Type B pancreatic cell (in vitro differentiated cells): ENCODE results near the gene AMMECR1L. TPM values are rescaled to one million over a fixed set of nuclear protein-coding genes. Genes with fewer than 3 reads are reported as not detected.
A peak's percentile ranks its signal among the peaks of the same experiment; 100 is the strongest.

ENCODE experiments used
- DNase-seq: peaks from one replicate; pipeline ENCODE4 v3.0.0; 2021; ENCODE audit warnings: mixed read lengths; ENCODE audit not compliant: unreplicated experiment; ENCODE audit errors: extremely low spot score
- H3K27ac Mint-ChIP-seq: 2 replicates; pipeline ENCODE4 v1.8.0; 2021; ENCODE audit warnings: mild to moderate bottlenecking, mixed read lengths
- H3K27me3 Mint-ChIP-seq: 2 replicates; pipeline ENCODE4 v1.8.0; 2021; ENCODE audit warnings: mixed read lengths
- H3K36me3 Mint-ChIP-seq: 2 replicates; pipeline ENCODE4 v1.8.0; 2021; ENCODE audit warnings: mixed read lengths
- H3K4me1 Mint-ChIP-seq: one replicate; pipeline ENCODE4 v1.8.0; 2021; ENCODE audit warnings: mixed read lengths; ENCODE audit not compliant: unreplicated experiment
- H3K4me3 Mint-ChIP-seq: 2 replicates; pipeline ENCODE4 v1.8.0; 2021; ENCODE audit warnings: mild to moderate bottlenecking, mixed read lengths
- H3K9me3 Mint-ChIP-seq: 2 replicates; pipeline ENCODE4 v1.8.0; 2021; ENCODE audit warnings: mixed read lengths
- total RNA-seq: library from RNA; stranded (reverse); gene quantifications from 2 replicates; pipeline ENCODE4 v1.2.1, GENCODE V29; 2021; ENCODE audit warnings: low replicate concordance
- TF ChIP-seq, protein P1 (sequence below): fragments of 200-600 bp; sonication (generic); conservative IDR thresholded peaks from 2 replicates; pipeline ENCODE4 v1.5.0; 2021; ENCODE audit warnings: antibody characterized with exemption, mild to moderate bottlenecking

AMMECR1L gene
- total RNA-seq, 1 donor from 2014 or later, result 21.9 TPM

DNA sequence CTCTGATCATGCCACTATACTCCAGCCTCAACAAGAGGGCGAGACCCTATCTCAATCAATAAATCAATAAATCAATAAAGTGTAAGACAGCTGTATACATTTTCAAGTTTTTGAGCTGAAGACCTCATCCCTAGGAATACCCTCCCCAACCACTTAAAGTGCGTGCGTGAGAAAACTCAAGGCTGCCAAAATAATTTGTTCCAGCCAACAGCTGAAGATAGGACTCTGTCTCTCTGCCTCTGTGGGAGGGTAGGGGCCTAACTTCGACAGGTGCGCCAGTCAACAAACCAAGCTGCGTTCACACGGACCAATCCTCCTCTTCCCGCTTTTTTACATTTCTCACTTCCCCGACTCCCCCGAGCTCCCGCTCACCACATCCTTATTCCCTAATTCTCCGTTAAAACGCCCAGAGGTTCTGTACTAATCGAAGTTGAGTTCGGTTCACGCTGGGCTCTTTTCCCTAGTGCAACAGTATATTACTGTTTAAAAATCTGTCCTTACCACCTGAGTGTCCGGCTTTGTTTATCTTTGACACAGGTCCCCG is 28.4 kb downstream of the AMMECR1L start:
- H3K4me1 Mint-ChIP-seq, result peaks cover 31% of the 10 kb centered on the region

GRCh38 chr2:127853671-127854070 is 32.1 kb downstream of the AMMECR1L start:
- H3K27ac Mint-ChIP-seq, result no peak overlapping the region
- H3K36me3 Mint-ChIP-seq, result peaks cover 20% of the 10 kb centered on the region
- no peak overlapping the region for H3K4me3 Mint-ChIP-seq
- no peaks in the 10 kb centered on the region for H3K9me3 Mint-ChIP-seq
- TF ChIP-seq, protein P1, sequence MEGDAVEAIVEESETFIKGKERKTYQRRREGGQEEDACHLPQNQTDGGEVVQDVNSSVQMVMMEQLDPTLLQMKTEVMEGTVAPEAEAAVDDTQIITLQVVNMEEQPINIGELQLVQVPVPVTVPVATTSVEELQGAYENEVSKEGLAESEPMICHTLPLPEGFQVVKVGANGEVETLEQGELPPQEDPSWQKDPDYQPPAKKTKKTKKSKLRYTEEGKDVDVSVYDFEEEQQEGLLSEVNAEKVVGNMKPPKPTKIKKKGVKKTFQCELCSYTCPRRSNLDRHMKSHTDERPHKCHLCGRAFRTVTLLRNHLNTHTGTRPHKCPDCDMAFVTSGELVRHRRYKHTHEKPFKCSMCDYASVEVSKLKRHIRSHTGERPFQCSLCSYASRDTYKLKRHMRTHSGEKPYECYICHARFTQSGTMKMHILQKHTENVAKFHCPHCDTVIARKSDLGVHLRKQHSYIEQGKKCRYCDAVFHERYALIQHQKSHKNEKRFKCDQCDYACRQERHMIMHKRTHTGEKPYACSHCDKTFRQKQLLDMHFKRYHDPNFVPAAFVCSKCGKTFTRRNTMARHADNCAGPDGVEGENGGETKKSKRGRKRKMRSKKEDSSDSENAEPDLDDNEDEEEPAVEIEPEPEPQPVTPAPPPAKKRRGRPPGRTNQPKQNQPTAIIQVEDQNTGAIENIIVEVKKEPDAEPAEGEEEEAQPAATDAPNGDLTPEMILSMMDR, result no peak
- H3K4me1 Mint-ChIP-seq, result peaks cover 16% of the 10 kb centered on the region
- H3K27me3 Mint-ChIP-seq, result no peaks in the 10 kb centered on the region
- DNase-seq, result no peak

More for the DNA sequence above, 28.4 kb downstream of the AMMECR1L start:
- DNase-seq, result no peak
- no peaks in the 10 kb centered on the region for H3K9me3 Mint-ChIP-seq
- H3K36me3 Mint-ChIP-seq, result peaks cover 4% of the 10 kb centered on the region
- peak overlapping the region; percentile 81 for H3K27ac Mint-ChIP-seq
- H3K27me3 Mint-ChIP-seq, result no peaks in the 10 kb centered on the region
- TF ChIP-seq, protein P1, result no peak
- H3K4me3 Mint-ChIP-seq, result peak overlapping the region; percentile 93

GRCh38 chr2:127852388-127852787 is 33.4 kb downstream of the AMMECR1L start:
- no peak for DNase-seq
- Mint-ChIP-seq H3K27ac (no peak overlapping the region), H3K4me1 (peaks cover 13% of the 10 kb centered on the region), H3K27me3 (no peaks in the 10 kb centered on the region), H3K36me3 (peaks cover 23% of the 10 kb centered on the region), H3K9me3 (no peaks in the 10 kb centered on the region), H3K4me3 (no peak overlapping the region)
- TF ChIP-seq, protein P1, result no peak

- TF ChIP-seq, protein P1, result no peak
- Mint-ChIP-seq H3K27ac (no peak overlapping the region), H3K36me3 (peaks cover 37% of the 10 kb centered on the region), H3K4me3 (no peak overlapping the region), H3K9me3 (no peaks in the 10 kb centered on the region), H3K27me3 (no peaks in the 10 kb centered on the region), H3K4me1 (no peaks in the 10 kb centered on the region)
- DNase-seq, result no peak
Measured at GRCh38 chr2:127847931-127848330, 37.8 kb downstream of the AMMECR1L start.

GRCh38 chr2:127844973-127845372 is 40.8 kb downstream of the AMMECR1L start:
- Mint-ChIP-seq H3K4me3 (no peak overlapping the region), H3K36me3 (peaks cover 28% of the 10 kb centered on the region), H3K4me1 (no peaks in the 10 kb centered on the region), H3K9me3 (no peaks in the 10 kb centered on the region), H3K27me3 (no peaks in the 10 kb centered on the region), H3K27ac (no peak overlapping the region)
- TF ChIP-seq, protein P1, result no peak
- no peak for DNase-seq

DNA sequence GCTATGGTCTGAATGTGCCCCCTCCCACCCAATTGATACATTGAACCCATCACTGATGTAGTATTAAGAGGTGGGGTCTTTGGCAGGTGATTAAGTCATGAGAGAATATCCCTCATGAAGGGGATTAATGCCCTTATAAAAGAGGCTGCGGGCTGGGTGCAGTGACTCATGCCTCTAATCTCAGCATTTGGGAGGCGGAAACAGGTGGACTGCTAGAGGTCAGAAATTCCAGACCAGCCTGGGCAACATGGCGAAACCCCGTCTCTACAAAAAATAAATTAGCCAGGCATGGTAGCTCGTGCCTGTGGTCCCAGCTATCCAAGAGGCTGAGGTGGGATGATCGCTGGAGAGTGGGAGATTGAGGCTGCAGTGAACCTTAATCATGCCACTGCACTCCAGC is 42.1 kb downstream of the AMMECR1L start:
- Mint-ChIP-seq H3K27me3 (no peaks in the 10 kb centered on the region), H3K36me3 (peaks cover 20% of the 10 kb centered on the region), H3K27ac (no peak overlapping the region), H3K9me3 (no peaks in the 10 kb centered on the region), H3K4me3 (no peak overlapping the region), H3K4me1 (no peaks in the 10 kb centered on the region)
- TF ChIP-seq, protein P1, result no peak
- DNase-seq, result no peak
